Panc1 (cell line): ENCODE data around the gene PHF10. TPM values are rescaled to one million over a fixed set of nuclear protein-coding genes. Genes with fewer than 3 reads are reported as not detected.

Experiments
- ATAC-seq: fragments of 200-7000 bp; cut with Tn5 transposase; 2 replicates; pipeline ENCODE4 v1.9.1; 2020; ENCODE audit warnings: mild to moderate bottlenecking, moderate library complexity
- BruUV-seq: library from RNA; stranded (reverse); fragments of 400-500 nt; replicated peaks from 2 replicates; lab custom pipeline; 2021; lab: Mats Ljungman, UMichigan
- CTCF ChIA-PET: fragments of 300-600 bp; sonication (Branson Sonifier 250); formaldehyde crosslinking; loops from one replicate; lab custom pipeline; 2022; ENCODE audit warnings: antibody characterized with exemption; lab: Charles Lee
- POLR2A ChIA-PET: fragments of 300-600 bp; sonication (Branson Sonifier 250); formaldehyde crosslinking; loops from one replicate; lab custom pipeline; 2022; ENCODE audit warnings: antibody characterized with exemption; lab: Charles Lee
- DNase-seq: peaks from one replicate; pipeline ENCODE4 v3.0.0-alpha.2; 2010; ENCODE audit warnings: low read depth, low spot score
- H3K27ac ChIP-seq: 2 replicates; pipeline ENCODE4 v1.5.1; 2011; ENCODE audit warnings: mild to moderate bottlenecking, low read length, inconsistent platforms
- H3K27me3 ChIP-seq: fragments of 200-500 bp; sonication (Bioruptor generic); 2 replicates; pipeline ENCODE4 v1.6.0; 2014; ENCODE audit warnings: low read length, inconsistent platforms; ENCODE audit not compliant: control insufficient read depth, insufficient read depth
- H3K36me3 ChIP-seq: fragments of 200-500 bp; sonication (Bioruptor generic); 2 replicates; pipeline ENCODE4 v1.5.1; 2014; ENCODE audit warnings: inconsistent platforms, mild to moderate bottlenecking, low read length, moderate library complexity; ENCODE audit not compliant: control insufficient read depth, insufficient read depth
- H3K4me1 ChIP-seq: 2 replicates; pipeline ENCODE4 v1.5.1; 2011; ENCODE audit warnings: inconsistent platforms, mild to moderate bottlenecking, low read length, moderate library complexity; ENCODE audit not compliant: control insufficient read depth, insufficient read depth
- H3K4me3 ChIP-seq, 2 experiments: 2 replicates each; pipeline ENCODE4 v1.5.1; 2011 to 2012; ENCODE audit warnings: low read depth in 2 of 2, low read length in 2 of 2, mild to moderate bottlenecking in 2 of 2, inconsistent platforms in 1 of 2, moderate library complexity in 1 of 2
- H3K9me3 ChIP-seq: fragments of 200-500 bp; sonication (Bioruptor generic); 2 replicates; pipeline ENCODE4 v1.5.1; 2014; ENCODE audit warnings: low read depth, mild to moderate bottlenecking, inconsistent platforms, low read length, moderate library complexity; ENCODE audit not compliant: control insufficient read depth, insufficient read depth
- POLR2AphosphoS5 ChIP-seq: IDR thresholded peaks from 2 replicates; pipeline ENCODE4 v1.6.1; 2012; ENCODE audit warnings: mild to moderate bottlenecking, low read depth, low read length, moderate library complexity
- SIN3A ChIP-seq: IDR thresholded peaks from 2 replicates; pipeline ENCODE4 v1.6.1; 2012; ENCODE audit warnings: low read depth, mild to moderate bottlenecking, low read length, moderate library complexity, borderline replicate concordance; ENCODE audit not compliant: insufficient read depth
- TCF7L2 ChIP-seq: IDR thresholded peaks from 2 replicates; pipeline ENCODE4 v1.6.1; 2011; ENCODE audit warnings: mild to moderate bottlenecking, low read depth, low read length, inconsistent platforms
- in situ Hi-C: cut with HindIII; loops from 2 replicates; pipeline ENCODE4 v1.10.0; 2016; ENCODE audit warnings: low sequenced_read_pairs, low pct_unique_long_range_greater_than_20kb
- intact Hi-C: fragments of 100-400 bp; cut with micrococcal nuclease; formaldehyde crosslinking; loops from one replicate; pipeline ENCODE4 v1.10.0; 2022; ENCODE audit not compliant: unreplicated experiment
- total RNA-seq: library from RNA; stranded (reverse); gene quantifications from one replicate; pipeline ENCODE4 v1.2.1, GENCODE V29; 2021; ENCODE audit not compliant: unreplicated experiment
- TF ChIP-seq, protein P1 (sequence below), 2 experiments: IDR thresholded peaks; 2 replicates each; pipeline ENCODE4 v1.6.1; 2011 to 2012; ENCODE audit warnings: low read depth in 2 of 2, control low read depth in 1 of 2, low read length in 1 of 2, mild to moderate bottlenecking in 1 of 2, moderate library complexity in 1 of 2; ENCODE audit not compliant: insufficient read depth in 1 of 2
- TF ChIP-seq, protein P2 (sequence below): fragments of 450-650 bp; IDR thresholded peaks from 2 replicates; pipeline ENCODE4 v1.5.1; 2017; ENCODE audit warnings: mild to moderate bottlenecking

Gene PHF10
- total RNA-seq, 1 experiment from 2014 or later: 71.7 TPM

DNA sequence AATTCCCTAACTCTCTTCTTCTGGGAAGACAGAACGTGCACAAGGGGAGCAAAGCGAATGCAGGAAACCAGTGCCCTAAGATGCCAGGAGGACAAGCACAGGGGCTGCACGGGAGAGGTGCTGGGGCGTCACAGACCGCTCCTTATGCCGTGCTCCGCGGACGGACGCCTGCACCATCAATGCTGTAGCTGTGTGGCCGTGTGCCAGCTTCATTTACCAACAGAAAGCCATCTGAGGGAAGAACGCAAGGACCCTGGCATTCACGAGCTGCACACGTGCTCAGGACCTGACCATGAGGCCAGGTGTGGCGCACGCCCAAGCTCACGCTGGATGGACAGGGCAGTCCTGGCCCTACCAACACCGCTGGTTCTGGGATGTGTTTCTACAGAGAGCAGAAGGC is 57.9 kb downstream of the PHF10 start:
- POLR2A ChIA-PET: no interaction called here
- in situ Hi-C loops: no loop called here
- ATAC-seq (no peak), DNase-seq (no peak)
- Histone ChIP-seq H3K36me3 (peaks cover 15% of the 10 kb centered on the region), H3K27me3 (no peaks in the 10 kb centered on the region), H3K27ac (no peak overlapping the region), H3K9me3 (no peaks in the 10 kb centered on the region), H3K4me3 (no peak overlapping the region), H3K4me1 (no peaks in the 10 kb centered on the region)
- no TSS peak for BruUV-seq
- TF ChIP-seq, protein P1, sequence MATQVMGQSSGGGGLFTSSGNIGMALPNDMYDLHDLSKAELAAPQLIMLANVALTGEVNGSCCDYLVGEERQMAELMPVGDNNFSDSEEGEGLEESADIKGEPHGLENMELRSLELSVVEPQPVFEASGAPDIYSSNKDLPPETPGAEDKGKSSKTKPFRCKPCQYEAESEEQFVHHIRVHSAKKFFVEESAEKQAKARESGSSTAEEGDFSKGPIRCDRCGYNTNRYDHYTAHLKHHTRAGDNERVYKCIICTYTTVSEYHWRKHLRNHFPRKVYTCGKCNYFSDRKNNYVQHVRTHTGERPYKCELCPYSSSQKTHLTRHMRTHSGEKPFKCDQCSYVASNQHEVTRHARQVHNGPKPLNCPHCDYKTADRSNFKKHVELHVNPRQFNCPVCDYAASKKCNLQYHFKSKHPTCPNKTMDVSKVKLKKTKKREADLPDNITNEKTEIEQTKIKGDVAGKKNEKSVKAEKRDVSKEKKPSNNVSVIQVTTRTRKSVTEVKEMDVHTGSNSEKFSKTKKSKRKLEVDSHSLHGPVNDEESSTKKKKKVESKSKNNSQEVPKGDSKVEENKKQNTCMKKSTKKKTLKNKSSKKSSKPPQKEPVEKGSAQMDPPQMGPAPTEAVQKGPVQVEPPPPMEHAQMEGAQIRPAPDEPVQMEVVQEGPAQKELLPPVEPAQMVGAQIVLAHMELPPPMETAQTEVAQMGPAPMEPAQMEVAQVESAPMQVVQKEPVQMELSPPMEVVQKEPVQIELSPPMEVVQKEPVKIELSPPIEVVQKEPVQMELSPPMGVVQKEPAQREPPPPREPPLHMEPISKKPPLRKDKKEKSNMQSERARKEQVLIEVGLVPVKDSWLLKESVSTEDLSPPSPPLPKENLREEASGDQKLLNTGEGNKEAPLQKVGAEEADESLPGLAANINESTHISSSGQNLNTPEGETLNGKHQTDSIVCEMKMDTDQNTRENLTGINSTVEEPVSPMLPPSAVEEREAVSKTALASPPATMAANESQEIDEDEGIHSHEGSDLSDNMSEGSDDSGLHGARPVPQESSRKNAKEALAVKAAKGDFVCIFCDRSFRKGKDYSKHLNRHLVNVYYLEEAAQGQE (IDR thresholded peaks at IDR 0.05; ENCODE audit: insufficient read depth in 1 of 2, low read depth in 2 of 2, low read length in 1 of 2): no peak
- TF ChIP-seq, protein P2, sequence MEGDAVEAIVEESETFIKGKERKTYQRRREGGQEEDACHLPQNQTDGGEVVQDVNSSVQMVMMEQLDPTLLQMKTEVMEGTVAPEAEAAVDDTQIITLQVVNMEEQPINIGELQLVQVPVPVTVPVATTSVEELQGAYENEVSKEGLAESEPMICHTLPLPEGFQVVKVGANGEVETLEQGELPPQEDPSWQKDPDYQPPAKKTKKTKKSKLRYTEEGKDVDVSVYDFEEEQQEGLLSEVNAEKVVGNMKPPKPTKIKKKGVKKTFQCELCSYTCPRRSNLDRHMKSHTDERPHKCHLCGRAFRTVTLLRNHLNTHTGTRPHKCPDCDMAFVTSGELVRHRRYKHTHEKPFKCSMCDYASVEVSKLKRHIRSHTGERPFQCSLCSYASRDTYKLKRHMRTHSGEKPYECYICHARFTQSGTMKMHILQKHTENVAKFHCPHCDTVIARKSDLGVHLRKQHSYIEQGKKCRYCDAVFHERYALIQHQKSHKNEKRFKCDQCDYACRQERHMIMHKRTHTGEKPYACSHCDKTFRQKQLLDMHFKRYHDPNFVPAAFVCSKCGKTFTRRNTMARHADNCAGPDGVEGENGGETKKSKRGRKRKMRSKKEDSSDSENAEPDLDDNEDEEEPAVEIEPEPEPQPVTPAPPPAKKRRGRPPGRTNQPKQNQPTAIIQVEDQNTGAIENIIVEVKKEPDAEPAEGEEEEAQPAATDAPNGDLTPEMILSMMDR: no peak
- no peak for TF ChIP-seq TCF7L2
- TF ChIP-seq SIN3A: no peak
- no peak for TF ChIP-seq POLR2AphosphoS5
- intact Hi-C loops: no loop called here
- CTCF ChIA-PET: no interaction called here

DNA sequence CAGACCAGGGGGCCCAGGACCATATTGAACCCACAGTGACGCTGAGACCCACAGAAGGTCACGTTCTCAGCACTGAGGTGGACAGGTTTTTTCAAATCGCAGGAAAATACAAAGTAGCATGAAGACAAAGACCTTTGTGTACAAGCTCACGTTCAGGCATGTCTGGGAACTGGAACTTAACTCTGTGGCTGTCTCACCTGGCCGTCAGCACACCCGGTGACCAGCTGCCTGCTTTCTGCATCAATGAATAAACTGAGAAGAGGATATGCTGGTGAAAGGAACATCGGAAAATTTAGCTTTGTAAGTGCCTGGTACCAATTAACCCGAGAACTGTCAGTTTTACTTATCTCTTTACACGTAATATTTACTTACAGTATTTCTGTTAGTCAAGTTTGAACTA is 59.0 kb downstream of the PHF10 start:
- TF ChIP-seq TCF7L2 (no peak), SIN3A (no peak), POLR2AphosphoS5 (no peak)
- TF ChIP-seq, protein P1 (IDR thresholded peaks at IDR 0.05; ENCODE audit: insufficient read depth in 1 of 2, low read depth in 2 of 2, low read length in 1 of 2): no peak
- TF ChIP-seq, protein P2: no peak
- no peaks in the 10 kb centered on the region for H3K27me3 ChIP-seq
- no peaks in the 10 kb centered on the region for H3K4me1 ChIP-seq
- intact Hi-C loops (no loop called here), in situ Hi-C loops (no loop called here)
- CTCF ChIA-PET: interaction anchor here (0.7 kb wide), 1 partner anchor 220 kb away, joined by 3 read pairs; no protein-coding TSS in a partner anchor
- no peak for DNase-seq
- no peak overlapping the region for H3K27ac ChIP-seq
- H3K36me3 ChIP-seq: peaks cover 15% of the 10 kb centered on the region
- no peak overlapping the region for H3K4me3 ChIP-seq
- no peak for ATAC-seq
- POLR2A ChIA-PET: no interaction called here
- no TSS peak for BruUV-seq
- no peaks in the 10 kb centered on the region for H3K9me3 ChIP-seq
